AG04449 (cell line): Measurements from ENCODE around the gene BLVRB.
"Not testable (repeated sequence)": the region's sequence is repeated elsewhere in the genome, so short reads cannot be mapped to it uniquely, and the experiment has no call there.

Experiments
- CTCF ChIA-PET: fragments of 350-600 bp; formaldehyde crosslinking; extraction: SDS; loops from one replicate; lab custom pipeline; 2021; ENCODE audit warnings: antibody characterized with exemption; lab: Yijun Ruan, JAX
- POLR2A ChIA-PET: fragments of 400-600, 350-600 bp; formaldehyde crosslinking; extraction: SDS; loops from one replicate; lab custom pipeline; 2020; ENCODE audit warnings: antibody characterized with exemption, inconsistent platforms; lab: Yijun Ruan, JAX
- DNase-seq: peaks from one replicate; pipeline ENCODE4 v3.0.0-alpha.2; 2010; ENCODE audit warnings: low read depth, low spot score
- H3K4me3 ChIP-seq: 2 replicates; pipeline ENCODE4 v1.5.1; 2011; ENCODE audit warnings: low read depth, mild to moderate bottlenecking, control low read depth, low read length
- CTCF ChIP-seq: IDR thresholded peaks from one replicate; pipeline ENCODE4 v1.5.1; 2011; ENCODE audit warnings: mild to moderate bottlenecking, moderate library complexity, low read length, control low read depth, inconsistent platforms; ENCODE audit not compliant: insufficient read depth; ENCODE audit errors: missing control alignments

The BLVRB gene

GRCh38 chr19:40457953-40458596 is 7.5 kb downstream of the BLVRB start:
- ChIA-PET CTCF (no interaction called here), POLR2A (no interaction called here)
- no peak for TF ChIP-seq CTCF
- H3K4me3 ChIP-seq = no peak overlapping the region
- DNase-seq = no peak

- no peak overlapping the region for H3K4me3 ChIP-seq
- ChIA-PET POLR2A (no interaction called here), CTCF (no interaction called here)
- no peak for TF ChIP-seq CTCF
- no peak for DNase-seq
Measured at GRCh38 chr19:40457048-40457447, 8.5 kb downstream of the BLVRB start.

GRCh38 chr19:40453943-40454342 is 11.6 kb downstream of the BLVRB start:
- DNase-seq, POLR2A ChIA-PET, H3K4me3 ChIP-seq: not testable (repeated sequence)
- CTCF ChIA-PET = interaction anchor here (0.9 to 6.7 kb wide), 3 partner anchors 10 to 149 kb away, joined by 3 to 75 read pairs (median 3); partner anchors contain the start of gene BLVRB

- POLR2A ChIA-PET = interaction anchor here (0.6 to 1.3 kb wide), 2 partner anchors 10 to 87 kb away, joined by 4 to 9 read pairs; no protein-coding TSS in a partner anchor
- no peak for TF ChIP-seq CTCF
Measured at GRCh38 chr19:40453151-40453735, 12.3 kb downstream of the BLVRB start.

GRCh38 chr19:40452016-40452415 is 13.5 kb downstream of the BLVRB start:
- TF ChIP-seq CTCF = no peak
- no peak for DNase-seq
- ChIA-PET POLR2A (no interaction called here), CTCF (interaction anchor here (6.7 kb wide), 1 partner anchor 12 kb away, joined by 75 read pairs; the partner anchor contains the start of gene BLVRB)
- no peak overlapping the region for H3K4me3 ChIP-seq

More at GRCh38 chr19:40453151-40453735, 12.3 kb downstream of the BLVRB start:
- no peak overlapping the region for H3K4me3 ChIP-seq
- CTCF ChIA-PET = interaction anchor here (1.0 to 6.7 kb wide), 3 partner anchors 8 to 148 kb away, joined by 3 to 75 read pairs (median 3); partner anchors contain the start of gene BLVRB
- no peak for DNase-seq

GRCh38 chr19:40450664-40451063 is 14.9 kb downstream of the BLVRB start:
- DNase-seq = no peak
- ChIA-PET POLR2A (no interaction called here), CTCF (interaction anchor here (1.2 to 6.7 kb wide), 2 partner anchors 13 to 84 kb away, joined by 3 to 75 read pairs; partner anchors contain the start of gene BLVRB)
- H3K4me3 ChIP-seq = no peak overlapping the region
- TF ChIP-seq CTCF = no peak
